GM10266 (cell line): ENCODE data around the gene PPP1R10.
"Not testable (repeated sequence)": the region's sequence is repeated elsewhere in the genome, so short reads cannot be mapped to it uniquely, and the experiment has no call there.

Experiments
- DNase-seq: peaks from one replicate; pipeline ENCODE4 v3.0.0; 2012; ENCODE audit errors: extremely low spot score
- TF ChIP-seq, protein P1 (sequence below): IDR thresholded peaks from 2 replicates; pipeline ENCODE4 v1.5.1; 2012; ENCODE audit warnings: mild to moderate bottlenecking, low read depth; ENCODE audit not compliant: control insufficient read depth, insufficient read depth; ENCODE audit errors: missing control alignments

PPP1R10 gene

DNA sequence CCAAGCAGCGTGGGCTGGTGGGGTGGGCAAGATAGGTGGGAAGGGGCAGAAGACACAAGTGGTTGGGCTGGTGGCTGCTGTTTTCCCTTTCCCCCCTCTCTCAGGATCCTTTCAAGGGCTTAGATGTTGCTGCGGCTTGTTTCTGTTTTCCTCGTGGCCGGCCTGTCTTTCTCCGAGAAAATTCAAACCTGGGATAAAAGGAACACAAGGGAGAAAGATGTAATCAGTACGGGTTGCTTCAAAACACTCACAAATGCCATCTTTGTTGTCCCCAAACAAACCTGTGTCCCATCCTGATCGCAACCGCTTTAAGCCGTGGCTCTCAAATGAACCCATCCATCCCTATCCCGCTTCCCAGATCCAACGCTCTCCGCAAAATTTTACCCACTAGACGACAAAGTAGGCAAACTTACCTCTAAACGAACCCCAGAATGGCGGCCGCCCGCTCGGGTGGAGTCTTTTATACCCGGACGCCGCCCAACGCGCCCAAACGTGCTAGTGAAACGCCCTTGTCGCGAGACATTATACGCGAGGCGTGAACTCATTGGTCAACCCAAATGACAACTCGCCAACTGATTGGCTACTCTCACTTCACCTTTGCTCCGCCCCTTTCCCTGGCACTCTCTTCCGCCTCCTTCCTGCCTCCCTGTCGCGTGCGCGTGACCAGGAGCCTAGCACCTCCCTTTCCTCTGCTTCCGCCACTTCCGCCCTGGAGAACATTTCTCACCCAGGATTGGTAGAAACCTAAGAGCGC lies at the start of gene PPP1R10:
PPP1R10 (minus strand) TSS at position 433 of the 754 bp plus-strand sequence. CDS start 7,299 bp downstream, outside the sequence.
- TF ChIP-seq, protein P1, sequence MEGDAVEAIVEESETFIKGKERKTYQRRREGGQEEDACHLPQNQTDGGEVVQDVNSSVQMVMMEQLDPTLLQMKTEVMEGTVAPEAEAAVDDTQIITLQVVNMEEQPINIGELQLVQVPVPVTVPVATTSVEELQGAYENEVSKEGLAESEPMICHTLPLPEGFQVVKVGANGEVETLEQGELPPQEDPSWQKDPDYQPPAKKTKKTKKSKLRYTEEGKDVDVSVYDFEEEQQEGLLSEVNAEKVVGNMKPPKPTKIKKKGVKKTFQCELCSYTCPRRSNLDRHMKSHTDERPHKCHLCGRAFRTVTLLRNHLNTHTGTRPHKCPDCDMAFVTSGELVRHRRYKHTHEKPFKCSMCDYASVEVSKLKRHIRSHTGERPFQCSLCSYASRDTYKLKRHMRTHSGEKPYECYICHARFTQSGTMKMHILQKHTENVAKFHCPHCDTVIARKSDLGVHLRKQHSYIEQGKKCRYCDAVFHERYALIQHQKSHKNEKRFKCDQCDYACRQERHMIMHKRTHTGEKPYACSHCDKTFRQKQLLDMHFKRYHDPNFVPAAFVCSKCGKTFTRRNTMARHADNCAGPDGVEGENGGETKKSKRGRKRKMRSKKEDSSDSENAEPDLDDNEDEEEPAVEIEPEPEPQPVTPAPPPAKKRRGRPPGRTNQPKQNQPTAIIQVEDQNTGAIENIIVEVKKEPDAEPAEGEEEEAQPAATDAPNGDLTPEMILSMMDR = no peak
- peak; percentile 92 for DNase-seq

DNA sequence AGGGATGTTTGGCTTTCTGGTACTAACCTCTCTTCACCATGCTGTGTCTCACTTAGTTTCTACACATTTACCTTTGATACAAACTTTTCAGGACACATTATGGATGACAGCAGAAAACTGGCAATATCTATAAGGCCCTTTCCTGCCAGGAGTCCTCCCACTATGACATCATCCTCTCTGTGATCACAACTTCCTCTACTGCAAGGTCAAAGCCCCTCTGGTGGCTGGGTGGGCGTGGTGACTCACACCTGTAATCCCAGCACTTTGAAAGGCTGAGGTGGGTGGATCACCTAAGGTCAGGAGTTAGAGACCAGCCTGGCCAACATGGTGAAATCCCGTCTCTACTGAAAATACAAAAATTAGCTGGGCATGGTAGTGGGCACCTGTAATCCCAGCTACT lies 49.3 kb upstream of the PPP1R10 start:
- not testable (repeated sequence) for DNase-seq

DNA sequence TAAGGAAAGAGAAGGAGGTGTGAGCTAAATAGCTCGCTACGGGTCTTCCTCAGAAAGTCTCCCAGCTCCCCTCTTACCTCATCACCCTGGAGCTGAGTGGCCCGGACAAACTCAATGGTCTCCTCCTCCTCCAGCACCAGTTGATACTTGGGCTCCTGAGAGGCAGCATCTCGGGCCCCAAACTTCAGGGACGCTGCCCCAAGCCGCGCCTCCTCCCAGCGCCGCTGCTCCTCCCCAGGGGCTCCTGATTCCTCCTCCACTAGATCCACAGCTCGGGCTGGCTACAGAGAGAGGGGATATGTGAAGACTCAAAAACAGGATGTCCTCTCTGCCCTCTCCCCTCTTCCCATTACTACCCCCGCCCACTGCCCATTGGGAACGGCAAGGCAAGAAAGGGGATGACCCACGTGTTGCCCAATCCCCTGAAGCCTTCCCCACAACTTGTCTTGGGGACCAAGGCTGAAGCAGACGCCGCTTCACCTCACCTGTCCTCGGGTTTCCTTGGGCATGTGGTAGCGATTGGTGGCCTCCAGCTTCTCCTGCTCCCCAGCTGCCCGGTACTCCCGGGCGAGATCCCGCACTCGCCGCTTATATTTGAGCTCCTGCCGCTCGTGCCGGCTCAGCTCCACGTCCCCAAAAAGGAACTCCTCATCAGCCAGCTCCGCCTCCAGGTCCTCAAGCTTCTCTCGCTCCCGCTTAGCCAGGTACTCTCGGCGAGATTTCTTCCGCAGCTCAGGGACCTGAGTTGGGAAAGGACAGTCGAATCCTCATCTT lies 48.1 kb upstream of the PPP1R10 start:
- TF ChIP-seq, protein P1 = no peak

DNA sequence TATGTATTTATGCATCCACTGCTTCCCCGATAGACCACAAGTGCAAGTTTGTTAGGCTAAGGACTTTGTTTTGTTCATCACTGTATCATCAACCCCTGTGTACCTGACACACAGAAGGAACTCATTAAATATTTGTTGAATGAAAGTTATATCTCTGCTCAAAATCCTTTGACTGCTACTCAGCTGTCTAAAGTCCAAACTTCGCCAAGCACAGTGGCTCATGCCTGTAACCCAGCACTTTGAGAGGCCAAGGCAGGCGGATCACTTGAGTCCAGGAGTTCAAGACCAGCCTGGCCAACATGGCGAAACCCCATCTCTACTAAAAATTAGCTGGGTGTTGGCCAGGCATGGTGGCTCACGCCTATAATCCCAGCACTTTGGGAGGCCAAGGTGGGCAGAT lies 40.9 kb upstream of the PPP1R10 start:
- not testable (repeated sequence) for DNase-seq

More for the DNA sequence above, 48.1 kb upstream of the PPP1R10 start:
- DNase-seq = no peak

DNA sequence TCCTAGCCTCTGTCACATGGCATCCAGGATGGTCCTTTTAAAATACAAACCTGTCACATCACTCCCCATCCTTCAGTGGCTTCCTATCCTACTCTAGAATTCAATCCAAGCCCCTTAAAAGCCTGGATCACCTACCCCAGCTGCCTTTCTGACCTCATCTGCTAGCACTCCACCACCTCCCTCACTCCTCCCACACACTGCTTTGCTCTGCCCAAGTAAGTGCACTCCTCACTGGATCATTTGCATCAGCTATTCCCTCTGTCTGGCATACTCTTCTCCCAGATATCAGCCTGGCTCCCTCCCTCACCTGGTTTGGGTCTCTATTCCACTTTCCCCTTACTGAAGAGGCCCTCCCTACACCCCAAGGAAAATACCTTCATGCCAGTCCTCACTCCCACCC lies 40.4 kb upstream of the PPP1R10 start:
- DNase-seq = no peak
- TF ChIP-seq, protein P1 = no peak

DNA sequence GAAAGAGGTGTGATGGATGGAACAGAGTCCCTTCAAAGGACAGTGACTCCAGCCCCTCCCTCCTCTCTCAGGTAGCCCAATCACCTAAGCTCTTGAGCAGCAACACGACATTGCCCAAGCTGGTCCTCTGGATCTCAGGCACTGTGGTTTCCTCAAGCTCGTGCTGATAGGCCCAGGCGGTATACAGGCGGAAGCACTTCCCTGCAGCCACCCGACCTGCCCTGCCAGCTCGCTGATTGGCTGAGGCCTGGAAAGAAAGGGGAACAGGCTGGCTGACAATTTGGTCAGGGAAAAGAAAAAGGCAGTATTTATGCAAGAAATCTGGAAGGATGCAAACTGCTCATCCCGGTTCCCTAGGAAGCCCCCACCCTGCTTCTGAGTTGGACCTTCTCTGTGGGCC lies 39.5 kb upstream of the PPP1R10 start:
- no peak for DNase-seq
- TF ChIP-seq, protein P1 = no peak

DNA sequence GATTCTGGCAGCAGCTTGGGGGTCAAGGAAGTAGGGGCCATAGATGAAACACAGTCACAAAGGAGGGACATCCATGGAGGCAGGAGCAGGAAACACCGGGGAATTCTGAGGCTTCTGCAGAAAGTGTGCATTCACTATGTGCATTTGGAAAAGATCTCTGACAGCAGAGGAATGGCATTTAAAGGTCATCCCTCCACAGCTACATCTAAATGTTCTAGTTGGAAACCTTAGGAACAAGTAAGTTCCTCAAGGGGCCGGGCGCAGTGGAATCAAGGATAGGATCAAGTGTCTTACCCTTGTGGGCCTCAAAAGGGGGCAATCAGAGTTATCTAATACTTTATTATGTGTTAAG lies 38.7 kb upstream of the PPP1R10 start:
- DNase-seq = no peak

More for the DNA sequence above, 38.7 kb upstream of the PPP1R10 start:
- TF ChIP-seq, protein P1 = no peak
